ENCODE measurements around the gene UBD.

Gene UBD

DNA sequence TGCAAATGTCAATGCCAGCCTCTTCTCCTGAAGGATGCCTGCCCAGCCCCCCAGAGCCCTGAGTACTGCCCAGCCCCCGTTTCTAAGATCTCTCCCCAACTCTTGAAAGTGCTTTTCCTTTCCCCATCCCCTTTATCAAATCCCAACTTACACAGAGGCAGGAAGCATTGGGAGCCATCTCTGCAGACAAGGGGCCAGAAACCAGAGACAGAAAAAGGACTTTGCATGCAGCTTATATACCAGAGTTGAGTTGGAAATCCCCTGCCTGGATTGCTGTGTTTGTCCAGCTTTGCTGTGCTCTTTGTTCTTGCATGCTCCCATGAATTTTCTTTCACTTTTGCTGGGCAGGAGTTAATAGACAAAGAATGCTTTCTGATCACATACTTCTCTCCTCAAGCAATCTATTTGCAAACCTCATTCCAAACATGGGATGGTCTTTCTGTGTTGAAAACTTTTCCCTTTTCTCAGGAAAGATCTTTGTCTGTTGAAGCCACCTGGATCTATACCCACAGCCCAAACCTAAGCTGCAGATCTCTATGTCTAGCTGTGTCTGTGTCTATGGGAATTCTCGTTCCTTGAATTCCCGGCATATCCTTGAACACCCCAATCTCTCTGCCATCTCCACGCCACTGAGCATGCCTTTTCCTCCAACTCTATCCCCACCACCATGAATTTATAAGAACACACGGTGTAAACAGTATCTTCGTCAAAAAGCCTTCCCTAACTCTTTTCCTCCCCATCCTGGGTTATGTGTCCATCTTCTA lies at the start of gene UBD:
TSS of gene UBD (minus strand) at position 209 of the 764 bp plus-strand sequence. CDS start at position 178, 31 bp downstream.
- no peak for DNase-seq (ENCODE audit: low read depth, low spot score)
- ChIA-PET CTCF (interaction anchor here (0.6 to 0.9 kb wide), 2 partner anchors 15 to 27 kb away, joined by 3 read pairs; no protein-coding TSS in a partner anchor), POLR2A (no interaction called here)
- TF ChIP-seq, protein P1, sequence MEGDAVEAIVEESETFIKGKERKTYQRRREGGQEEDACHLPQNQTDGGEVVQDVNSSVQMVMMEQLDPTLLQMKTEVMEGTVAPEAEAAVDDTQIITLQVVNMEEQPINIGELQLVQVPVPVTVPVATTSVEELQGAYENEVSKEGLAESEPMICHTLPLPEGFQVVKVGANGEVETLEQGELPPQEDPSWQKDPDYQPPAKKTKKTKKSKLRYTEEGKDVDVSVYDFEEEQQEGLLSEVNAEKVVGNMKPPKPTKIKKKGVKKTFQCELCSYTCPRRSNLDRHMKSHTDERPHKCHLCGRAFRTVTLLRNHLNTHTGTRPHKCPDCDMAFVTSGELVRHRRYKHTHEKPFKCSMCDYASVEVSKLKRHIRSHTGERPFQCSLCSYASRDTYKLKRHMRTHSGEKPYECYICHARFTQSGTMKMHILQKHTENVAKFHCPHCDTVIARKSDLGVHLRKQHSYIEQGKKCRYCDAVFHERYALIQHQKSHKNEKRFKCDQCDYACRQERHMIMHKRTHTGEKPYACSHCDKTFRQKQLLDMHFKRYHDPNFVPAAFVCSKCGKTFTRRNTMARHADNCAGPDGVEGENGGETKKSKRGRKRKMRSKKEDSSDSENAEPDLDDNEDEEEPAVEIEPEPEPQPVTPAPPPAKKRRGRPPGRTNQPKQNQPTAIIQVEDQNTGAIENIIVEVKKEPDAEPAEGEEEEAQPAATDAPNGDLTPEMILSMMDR (IDR thresholded peaks at IDR 0.05; ENCODE audit: insufficient read depth, low read length, missing control alignments) = no peak
- no peak within 1 kb of the TSS for H3K4me3 ChIP-seq (ENCODE audit: low read depth, low read length)

DNA sequence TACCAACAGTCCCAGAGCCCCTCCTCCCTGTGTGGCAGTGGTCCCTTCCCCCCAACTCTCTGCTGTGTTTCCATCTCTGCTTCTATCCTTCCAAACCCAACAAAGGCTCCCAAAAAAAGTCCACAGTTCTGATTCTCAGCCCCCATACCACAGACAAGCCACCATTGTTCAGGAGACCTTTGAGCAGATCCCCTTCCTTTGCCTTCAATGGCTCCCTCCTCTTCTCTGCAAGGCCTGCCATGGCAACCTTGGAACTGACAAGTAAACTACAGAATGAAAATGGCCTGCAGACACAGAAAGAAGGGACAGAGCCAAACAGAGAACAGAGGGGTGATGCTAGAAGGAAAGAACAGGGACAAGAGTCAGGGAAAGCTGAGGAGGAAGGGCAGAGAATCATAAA lies 48.6 kb upstream of the UBD start:
- no peak overlapping the region for H3K4me3 ChIP-seq (ENCODE audit: low read depth, low read length)
- TF ChIP-seq, protein P1 (IDR thresholded peaks at IDR 0.05; ENCODE audit: insufficient read depth, low read length, missing control alignments) = no peak
- DNase-seq (ENCODE audit: low read depth, low spot score) = no peak
- ChIA-PET CTCF (interaction anchor here (1.0 to 1.2 kb wide), 2 partner anchors 12 to 19 kb away, joined by 3 to 5 read pairs; no protein-coding TSS in a partner anchor), POLR2A (no interaction called here)

DNA sequence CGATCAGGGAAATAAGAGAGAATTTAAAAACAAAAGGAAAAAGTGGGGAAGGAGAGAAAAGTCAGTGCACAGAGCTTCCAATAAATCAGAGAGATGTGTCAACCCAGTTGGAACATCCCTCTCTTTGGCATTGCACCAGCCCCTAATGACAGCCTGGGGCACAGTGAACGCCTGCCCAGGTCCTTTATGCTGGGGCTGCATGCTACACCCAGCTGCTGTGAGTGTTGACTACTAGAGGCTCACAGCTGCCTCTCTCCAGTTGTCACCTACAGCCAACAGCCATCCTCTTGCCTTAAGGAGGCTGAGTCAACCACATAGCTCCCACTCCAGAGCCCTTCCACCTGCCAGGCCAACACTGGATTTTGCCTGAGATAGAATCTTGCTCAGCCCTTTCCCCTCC lies 44.4 kb upstream of the UBD start:
- POLR2A ChIA-PET = no interaction called here
- TF ChIP-seq, protein P1 (IDR thresholded peaks at IDR 0.05; ENCODE audit: insufficient read depth, low read length, missing control alignments) = no peak
- no peak overlapping the region for H3K4me3 ChIP-seq (ENCODE audit: low read depth, low read length)
- CTCF ChIA-PET = interaction anchor here (1.0 to 1.3 kb wide), 2 partner anchors 10 to 14 kb away, joined by 3 read pairs; no protein-coding TSS in a partner anchor
- no peak for DNase-seq (ENCODE audit: low read depth, low spot score)

DNA sequence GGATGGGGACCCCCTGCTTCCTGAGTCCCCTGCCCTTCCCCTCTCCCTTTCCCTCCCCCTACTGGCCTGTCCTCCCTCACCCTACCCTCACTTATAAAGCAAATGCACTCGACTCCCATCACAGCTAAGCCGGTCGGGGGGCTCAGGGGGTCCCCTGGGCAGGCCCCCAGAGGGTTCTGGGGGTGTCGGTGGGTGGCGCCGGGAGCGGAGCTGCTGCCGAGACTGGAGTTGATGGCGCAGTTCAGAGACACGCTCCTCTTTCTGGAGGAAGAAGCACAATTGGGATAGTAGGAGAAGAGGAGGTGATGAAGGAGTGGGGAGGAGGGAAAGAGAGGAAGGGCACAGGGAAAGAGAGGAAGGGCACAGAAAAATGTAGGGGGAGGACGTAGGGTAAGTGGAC lies 43.9 kb upstream of the UBD start:
- no peak overlapping the region for H3K4me3 ChIP-seq (ENCODE audit: low read depth, low read length)
- TF ChIP-seq, protein P1 (IDR thresholded peaks at IDR 0.05; ENCODE audit: insufficient read depth, low read length, missing control alignments) = no peak
- CTCF ChIA-PET = interaction anchor here (0.9 to 1.3 kb wide), 3 partner anchors 8 to 13 kb away, joined by 3 to 4 read pairs (median 3); no protein-coding TSS in a partner anchor
- no peak for DNase-seq (ENCODE audit: low read depth, low spot score)
- POLR2A ChIA-PET = no interaction called here

DNA sequence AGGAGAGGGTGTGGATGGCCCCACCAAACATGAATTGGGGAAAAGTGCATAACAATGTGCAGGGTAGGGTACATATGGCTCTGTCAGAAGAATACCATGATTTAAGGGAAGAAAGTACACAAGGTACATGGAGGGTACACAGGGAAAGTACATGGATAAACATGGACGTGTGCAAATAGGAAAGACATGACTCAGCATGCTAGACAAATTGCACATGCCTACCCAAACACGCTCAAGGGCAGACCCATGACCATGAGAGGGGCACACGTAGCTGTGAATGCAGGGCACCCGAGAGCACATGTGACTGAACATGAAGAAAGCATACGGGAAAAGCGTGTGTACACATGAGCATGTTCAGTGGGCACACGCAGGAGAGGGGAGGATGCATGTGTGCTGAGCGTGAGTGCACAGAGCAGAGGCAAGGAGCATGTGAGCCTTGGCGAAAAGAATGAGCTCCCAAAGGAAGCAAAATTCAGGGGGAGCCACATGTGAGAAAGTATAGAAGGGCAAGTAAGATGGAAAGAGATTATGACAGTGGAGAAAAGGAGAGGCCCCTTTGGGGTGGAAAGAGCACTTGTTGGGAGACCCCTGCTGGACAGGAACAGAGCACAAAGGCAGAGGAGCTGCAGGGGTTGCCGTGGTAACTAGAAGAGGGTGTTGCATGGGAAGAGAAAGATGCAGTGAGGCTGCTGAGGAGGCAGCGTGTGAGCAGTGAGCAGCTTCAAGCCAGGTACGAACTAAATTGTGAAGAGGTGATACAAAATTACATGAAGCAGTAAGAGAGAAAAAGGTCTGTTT lies 43.2 kb upstream of the UBD start:
- TF ChIP-seq, protein P1 (IDR thresholded peaks at IDR 0.05; ENCODE audit: insufficient read depth, low read length, missing control alignments) = no peak
- DNase-seq (ENCODE audit: low read depth, low spot score) = no peak
- H3K4me3 ChIP-seq (ENCODE audit: low read depth, low read length) = no peak overlapping the region
- POLR2A ChIA-PET = interaction anchor here (0.7 kb wide), 1 partner anchor 24 kb away, joined by 3 read pairs; no protein-coding TSS in a partner anchor
- CTCF ChIA-PET = interaction anchor here (0.9 to 1.3 kb wide), 3 partner anchors 8 to 13 kb away, joined by 3 to 4 read pairs (median 3); no protein-coding TSS in a partner anchor
